Measurements from ENCODE around the gene SIPA1L3.

SIPA1L3 gene

DNA sequence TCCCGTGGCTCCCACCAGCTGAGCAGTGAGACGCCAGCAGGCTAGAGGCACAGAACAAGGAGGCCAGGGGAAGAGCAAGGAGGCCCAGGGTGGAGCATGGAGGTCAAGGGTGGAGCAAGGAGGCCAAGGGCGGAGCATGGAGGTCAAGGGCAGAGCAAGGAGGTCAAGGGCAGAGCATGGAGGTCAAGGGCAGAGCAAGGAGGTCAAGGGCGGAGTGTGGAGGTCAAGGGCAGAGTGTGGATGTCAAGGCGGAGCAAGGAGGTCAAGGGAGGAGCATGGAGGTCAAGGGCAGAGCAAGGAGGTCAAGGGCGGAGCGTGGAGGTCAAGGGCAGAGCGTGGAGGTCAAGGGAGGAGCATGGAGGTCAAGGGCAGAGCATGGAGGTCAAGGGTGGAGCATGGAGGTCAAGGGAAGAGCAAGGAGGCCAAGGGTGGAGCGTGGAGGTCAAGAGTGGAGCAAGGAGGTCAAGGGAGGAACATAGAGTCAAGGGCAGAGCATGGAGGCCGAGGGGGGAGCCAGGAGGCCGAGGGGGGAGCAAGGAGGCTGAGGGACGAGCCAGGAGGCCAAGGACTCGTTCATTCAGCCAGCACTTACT is 289.3 kb downstream of the SIPA1L3 start:
- DNase-seq, result no peak

DNA sequence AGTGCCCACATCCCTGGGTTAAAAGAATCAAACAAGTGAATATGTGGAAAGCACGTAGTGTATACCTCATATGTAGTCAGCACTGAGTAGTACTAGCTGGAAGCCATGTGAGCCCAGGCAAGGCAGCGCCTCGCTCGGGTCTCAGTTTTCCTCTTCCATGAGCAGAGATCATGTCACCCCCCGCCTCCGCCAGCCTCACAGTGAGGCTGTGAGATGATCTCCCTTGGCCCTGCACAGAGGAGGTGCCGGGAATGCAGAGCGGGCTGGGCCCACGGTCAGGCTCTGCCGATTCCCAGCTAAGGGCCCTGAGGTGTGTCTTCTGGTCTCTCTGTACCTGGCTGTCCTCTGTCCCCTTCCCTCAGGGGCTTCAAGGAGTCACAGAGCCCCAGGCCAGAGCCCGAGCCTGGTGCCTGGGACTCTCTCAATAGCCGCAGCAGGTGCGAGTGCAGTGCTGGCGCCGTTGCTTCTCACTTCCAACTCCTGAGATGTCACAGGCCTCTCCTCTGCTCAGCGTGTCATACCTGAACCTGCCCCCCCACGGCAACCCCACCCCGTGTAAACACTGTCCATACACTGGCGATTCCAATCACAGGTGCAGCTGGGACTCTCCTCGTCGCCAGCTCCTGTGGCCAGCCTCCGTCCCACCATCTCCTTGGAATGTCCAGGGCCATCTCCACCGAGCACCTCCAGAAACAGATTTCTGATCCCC is 290.1 kb downstream of the SIPA1L3 start:
- no peak for DNase-seq

DNA sequence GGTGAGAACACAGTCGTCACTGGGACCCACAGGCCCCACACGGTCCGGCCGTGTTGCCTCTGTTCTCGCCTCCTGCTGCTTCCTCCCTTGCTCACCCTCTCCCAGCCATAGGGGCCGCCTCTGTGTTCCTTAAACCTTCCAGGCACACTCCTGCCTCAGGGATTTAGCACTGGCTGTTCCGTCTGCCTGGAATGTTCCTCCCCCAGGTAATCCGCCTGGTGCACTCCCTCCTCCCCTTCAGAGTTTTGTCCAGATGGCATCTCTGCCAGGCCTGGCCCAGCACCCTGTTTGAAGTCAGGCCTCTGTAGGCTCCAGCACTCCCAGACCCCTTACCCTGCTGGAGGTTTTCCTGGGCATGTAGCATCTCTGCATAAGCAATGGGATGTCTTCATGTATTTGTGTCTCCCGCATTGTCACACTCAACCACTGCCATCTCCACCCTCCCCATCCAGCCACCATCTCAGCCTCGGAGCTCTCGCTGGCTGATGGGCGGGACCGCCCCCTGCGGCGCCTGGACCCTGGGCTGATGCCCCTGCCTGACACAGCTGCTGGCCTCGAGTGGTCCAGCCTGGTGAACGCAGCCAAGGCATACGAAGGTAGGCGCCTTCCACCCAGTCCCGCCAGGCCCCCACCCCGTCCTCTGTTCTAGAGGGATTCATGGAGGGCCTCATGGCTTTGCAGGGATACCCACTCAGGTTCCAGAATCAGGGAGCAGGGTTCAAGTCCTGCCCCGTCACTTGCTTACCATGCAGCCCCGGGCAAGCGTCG is 291.1 kb downstream of the SIPA1L3 start:
- no peak for DNase-seq

DNA sequence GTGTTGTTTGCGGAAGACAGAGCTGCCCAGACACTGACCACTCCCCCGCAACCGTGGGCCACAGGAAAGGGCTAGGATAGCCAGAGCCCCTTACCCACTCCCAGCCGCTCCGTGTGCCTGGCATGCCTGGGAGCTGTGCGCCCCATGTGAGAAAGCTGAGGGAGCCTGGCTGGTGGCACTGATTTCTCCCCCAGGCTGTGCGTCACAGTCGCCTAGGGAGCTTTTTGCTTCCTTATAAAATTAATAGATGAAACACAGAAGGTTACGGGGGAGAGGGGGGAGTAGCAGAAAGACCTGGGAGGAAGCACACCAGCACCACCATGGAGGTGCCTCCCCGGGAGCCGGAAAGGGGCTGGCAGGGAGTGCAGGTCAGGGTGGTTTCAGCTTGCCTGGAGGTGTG is 292.3 kb downstream of the SIPA1L3 start:
- DNase-seq, result no peak

DNA sequence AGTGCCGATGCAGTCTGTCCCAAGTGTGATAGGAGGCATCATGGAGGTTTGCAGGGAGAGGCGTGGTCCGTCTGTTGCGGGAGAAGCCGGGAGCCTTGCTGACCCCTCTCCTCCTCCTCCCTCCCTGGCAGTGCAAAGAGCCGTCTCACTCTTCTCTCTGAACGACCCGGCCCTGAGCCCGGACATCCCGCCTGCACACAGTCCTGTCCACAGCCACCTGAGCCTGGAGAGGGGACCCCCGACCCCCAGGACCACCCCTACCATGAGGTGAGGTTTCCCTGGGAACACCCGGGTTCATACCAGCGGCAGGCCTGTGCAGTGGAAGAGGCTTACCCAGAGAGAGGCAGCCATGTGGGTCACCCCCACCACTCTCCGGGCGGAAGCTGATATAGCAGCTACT is 294.7 kb downstream of the SIPA1L3 start:
- no peak for DNase-seq

DNA sequence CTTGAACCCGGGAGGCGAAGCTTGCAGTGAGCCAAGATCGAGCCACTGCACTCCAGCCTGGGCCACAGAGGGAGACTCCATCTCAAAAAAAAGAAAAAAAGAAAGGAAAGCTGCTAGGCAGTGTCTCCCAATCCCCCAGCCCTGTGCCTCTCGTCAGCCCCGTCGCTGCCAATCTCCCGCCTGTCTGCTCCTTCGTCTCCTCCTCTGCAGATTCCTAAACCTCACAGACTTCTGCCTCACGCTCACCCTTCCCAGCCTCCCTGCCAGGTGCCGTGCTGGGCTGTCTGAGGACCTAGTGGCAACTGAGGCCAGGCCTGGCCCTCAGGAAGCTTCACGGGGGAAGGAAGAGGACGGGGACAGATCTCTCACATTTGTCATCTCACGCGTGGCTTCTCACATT is 295.5 kb downstream of the SIPA1L3 start:
- DNase-seq, result no peak

DNA sequence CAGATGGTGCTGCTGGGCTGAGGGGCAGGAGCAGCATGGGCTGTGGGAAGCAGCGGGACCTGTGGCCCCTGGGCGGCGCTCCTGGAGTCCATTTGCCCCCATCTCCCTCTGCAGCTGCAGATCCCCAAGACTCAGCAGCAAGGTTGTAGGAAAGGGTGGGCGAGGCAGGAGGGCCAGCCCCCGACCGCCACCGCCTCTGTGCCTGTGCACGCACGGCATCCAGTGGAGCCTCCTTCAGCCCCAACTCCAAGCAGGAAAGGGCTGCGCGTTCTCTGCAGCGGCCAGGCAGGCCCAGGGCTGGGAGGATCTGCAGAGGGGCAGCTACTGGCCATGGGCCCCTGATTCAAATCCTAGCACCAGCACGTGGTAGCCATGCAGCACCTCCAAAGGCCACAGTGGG is 296.2 kb downstream of the SIPA1L3 start:
- no peak for DNase-seq

DNA sequence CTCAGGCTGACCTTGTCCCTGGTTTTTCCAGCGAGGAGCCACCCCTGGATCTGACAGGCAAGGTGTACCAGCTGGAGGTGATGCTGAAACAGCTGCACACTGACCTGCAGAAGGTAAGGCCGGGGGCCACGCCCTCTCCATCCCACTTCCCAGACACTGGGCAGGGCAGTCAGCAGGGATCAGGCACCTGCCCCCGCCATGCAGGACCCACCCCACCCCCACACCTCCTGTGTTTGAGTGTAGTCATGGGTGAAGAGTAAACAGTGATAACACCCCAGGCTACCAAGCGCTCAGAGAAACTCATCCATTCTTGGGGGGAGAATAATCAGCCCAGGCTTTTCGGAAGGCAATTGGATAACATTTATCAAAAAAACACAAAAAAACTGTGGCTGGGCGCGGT is 297.1 kb downstream of the SIPA1L3 start:
- DNase-seq, result no peak

DNA sequence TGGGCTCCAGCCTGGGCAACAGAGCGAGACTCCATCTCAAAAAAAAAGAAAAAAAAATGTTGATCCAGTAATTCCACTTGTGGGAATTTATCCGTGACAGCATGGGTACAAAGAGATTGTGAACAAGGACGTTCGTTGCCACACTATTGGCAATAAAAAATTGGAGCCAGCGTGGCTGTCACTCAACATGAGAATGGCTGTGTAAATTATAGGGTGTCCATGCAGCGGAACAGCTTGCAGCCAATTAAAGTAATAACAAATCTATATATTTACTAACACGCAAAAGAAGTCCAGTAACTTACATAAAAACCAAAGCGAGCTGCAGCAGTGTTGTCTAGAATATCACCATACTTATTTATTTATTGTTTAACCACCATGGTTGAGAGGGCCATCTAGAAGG is 297.7 kb downstream of the SIPA1L3 start:
- no peak for DNase-seq

DNA sequence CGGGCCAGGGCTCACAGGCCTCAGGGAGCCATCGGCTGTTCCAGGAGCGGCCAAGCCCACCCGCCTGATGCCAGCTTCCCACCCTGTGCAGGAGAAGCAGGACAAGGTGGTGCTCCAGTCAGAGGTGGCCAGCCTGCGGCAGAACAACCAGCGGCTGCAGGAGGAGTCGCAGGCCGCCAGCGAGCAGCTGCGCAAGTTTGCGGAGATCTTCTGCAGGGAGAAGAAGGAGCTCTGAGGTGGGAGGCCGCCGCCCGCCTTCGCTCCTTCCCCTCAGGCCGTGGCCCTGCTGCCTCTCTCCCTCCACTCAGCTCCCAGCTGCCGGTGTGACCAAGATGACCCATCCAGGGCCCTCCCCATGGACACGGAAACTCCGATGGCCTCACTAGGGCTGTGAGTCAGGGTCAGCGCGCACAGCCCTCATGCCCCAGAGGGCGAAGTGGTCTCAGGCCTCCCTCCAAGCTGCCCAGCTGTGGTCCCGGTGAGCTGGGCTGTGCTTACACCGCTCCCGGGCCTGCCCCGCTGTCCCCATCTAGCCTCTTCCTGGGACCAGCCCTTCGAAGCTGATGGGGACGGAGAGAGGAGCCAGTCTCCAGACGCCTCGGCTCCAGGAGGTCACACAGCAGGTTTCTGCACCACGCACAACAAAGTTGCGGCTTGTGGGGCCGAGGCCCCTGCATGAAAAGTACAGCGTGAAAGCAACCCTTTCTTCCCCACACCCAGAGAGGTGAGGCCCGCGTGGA is 299.2 kb downstream of the SIPA1L3 start:
- no peak for DNase-seq

DNA sequence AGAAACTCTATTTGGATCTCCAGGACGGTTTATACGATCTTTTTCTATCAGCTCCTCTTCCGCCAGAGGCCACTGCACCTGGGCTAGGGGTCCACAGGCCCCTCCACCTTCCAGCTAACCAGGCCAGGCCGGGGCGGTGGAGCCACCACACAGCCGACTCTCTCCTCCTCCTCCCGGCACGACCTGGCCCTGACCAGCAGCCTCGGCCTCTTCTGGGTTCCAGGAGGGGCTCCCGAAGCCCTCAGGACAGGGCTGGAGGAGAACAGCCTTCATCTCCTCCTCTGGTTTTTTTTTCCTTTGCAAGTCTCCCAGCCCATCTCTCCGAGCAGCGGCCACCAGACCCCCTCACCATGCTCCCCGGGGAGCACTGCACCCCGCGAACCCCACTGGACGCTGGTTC is 299.9 kb downstream of the SIPA1L3 start:
- no peak for DNase-seq

DNA sequence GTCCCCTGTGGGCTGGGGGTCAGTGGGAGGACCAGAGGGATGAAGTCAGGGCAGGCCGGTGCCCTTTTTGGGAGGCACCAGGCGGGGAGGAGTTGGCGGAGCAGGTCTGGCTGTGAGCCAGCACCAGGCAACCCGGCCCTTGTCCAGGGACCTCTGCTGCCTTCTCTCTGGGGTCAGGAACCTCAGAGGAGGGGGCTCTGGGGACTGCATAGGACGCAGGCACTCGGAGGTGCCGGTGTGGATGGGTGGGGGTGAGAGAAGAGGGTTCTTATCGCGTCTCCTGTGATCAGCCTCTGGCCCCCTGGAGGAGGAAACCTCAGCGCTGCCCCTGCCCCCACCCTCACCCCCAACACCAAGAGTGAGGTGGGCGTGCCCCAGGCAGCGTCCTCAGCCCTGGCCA is 300.5 kb downstream of the SIPA1L3 start:
- DNase-seq, result no peak

DNA sequence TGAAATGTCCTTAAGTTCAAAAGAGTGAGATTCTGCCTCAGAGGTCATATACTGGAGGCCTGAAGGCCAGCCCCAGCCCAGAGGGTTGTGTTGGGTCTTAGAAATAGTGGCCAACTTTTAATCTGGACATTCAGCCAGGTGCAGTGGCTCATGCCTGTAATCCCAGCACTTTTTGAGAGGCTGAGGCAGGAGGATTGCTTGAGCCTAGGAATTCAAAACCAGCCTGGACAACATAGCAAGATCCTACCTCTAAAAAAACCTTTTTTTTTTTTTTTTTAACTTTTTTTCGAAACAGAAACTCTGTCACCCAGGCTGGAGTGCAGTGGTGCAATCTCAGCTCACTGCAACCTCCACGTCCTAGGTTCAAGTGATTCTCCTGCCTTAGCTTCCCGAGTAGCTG is 301.6 kb downstream of the SIPA1L3 start:
- no peak for DNase-seq

DNA sequence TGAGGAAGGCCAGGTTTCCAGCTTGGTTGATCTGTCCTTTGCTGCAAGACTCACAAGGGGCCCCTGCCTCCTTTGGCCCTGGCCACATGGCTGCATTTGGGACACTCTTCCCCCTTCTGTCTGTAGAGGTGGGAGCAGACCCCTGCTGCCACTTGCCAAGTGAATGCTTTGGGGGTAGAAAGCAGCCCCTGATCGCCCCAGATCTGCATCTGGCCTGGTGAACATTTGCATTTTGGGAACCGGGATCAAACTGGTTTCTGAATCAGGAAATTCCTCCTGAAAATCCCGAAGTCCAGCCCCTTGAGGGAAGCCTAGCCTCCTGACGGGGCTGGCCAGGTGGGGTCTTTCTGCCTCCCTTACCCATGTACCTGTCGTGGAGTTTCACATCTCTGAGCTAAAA is 302.1 kb downstream of the SIPA1L3 start:
- no peak for DNase-seq

DNA sequence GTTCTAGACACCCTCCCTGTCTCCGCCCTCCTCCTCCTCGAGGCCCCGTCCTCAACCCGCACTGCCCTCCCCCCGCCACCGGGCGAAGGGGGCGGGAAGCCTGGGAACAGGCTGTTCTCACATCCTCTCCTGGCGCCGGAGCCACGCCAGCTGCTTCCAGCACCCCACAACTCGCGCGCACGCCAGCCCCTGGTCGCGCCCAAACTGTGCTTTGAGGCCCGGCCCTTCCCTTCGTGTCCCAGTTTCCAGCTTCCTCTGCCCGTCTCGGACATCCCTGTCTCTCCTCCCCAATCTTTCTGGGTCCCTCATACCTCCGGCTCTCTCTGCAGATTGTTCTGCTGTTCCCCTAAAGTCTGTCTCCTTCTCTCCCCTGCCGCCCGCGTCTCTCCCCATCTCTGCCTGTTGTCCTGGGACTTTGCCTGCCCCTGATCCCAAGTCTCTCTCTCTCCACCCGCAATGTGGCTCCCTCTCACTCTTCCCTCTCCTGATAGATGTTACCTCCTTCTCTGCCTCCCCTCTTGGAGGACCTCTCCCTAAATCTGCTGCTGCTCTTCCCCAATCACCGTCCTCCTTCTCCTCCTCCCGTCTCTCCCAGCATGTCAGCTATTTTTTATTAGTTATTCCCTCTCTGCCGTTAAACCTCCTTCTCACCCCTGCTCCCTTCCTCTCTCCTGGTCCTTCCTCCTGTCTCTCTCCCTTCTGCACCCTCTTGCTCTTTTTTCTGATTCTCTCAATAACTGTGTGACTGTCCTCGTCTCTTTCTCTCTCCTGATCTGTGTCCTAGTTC is 302.9 kb downstream of the SIPA1L3 start:
- DNase-seq, result peak; percentile 97

DNA sequence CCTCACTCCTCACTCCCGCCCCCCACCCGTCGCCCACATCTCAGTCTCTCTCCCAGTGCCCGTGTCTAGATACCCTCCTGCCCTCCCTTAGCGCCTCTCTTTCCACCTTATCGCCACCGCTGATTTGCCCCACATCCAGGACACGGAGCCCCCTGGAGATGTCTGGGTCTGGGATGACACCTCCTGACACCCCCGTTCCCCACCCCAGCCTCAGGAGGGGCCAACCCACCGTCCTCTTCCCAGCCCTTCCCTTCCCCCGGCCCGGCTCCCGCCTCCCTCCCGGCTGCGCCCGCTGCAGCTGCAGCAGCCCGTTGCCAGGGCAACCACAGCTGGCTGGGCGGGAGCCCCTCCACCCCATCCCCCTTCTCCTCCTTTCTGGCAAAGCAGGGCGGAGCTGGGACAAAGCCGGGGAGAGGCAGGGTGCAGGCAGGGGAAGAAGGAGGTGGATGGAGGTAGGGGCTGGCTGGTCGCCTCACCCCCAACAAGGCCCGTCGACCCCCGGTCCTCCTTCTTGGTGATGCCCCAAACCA is 303.5 kb downstream of the SIPA1L3 start:
- peak; percentile 96 for DNase-seq

DNA sequence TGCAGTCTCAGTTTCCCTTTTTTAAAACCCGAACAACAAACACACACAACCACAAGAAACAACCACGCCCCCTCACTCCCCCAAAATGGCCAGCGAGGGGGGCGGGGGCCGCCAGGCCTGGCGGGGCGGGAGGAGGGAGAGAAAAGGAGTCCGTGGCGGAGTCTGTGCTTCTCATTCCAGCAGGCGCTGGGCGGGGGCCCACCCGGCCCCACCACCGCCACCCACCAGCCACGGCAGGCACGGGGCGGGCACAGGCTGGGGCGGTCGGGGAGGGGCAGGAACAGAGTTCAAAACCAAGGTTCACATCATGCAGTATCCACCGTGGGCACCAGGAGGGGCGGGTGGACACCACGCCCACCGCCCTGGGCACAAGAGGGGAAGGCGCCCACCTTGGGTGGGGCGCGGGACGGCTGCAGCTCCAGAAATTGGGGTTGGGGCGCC is 304.2 kb downstream of the SIPA1L3 start:
- DNase-seq, result peak; percentile 88

DNA sequence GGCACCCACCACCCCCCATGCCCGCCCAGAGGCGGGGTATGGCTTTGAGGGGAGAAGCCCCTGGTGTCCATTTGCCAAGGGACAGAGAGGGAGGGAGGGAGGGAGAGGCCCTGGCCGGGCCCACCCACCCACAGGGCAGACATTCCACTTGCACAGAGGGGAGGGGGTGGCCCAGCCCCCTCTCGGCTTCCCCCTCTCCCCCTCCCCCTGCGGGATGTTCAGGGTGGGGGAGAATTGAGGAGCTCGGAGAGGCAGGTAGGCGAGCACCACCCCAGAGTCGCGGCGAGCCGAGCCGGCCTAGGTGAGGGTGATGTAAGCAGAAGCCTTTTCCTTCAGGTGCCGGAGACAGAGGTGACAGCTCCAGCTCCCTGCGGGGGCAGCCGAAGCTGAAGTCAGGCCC is 304.8 kb downstream of the SIPA1L3 start:
- DNase-seq, result peak; percentile 54

DNA sequence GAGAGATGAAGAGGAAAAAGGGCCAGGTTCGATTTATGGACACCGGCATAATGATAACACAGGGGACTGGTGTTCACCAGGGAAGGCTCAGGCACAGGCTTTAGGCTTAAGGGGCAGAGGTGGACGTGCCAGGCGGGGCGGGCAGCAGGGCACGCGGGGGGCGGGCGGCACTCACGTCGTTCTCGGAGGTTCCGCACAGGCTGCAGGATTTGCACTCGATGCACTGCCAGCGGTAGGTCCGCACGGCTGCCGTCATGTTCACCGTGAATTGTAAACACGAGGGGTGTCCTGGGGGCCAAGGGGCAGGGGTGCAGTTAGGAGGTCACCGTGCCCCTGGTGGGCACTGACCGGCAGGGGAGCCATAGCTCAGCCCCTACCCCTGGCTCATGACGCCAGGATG is 306.5 kb downstream of the SIPA1L3 start:
- no peak for DNase-seq

DNA sequence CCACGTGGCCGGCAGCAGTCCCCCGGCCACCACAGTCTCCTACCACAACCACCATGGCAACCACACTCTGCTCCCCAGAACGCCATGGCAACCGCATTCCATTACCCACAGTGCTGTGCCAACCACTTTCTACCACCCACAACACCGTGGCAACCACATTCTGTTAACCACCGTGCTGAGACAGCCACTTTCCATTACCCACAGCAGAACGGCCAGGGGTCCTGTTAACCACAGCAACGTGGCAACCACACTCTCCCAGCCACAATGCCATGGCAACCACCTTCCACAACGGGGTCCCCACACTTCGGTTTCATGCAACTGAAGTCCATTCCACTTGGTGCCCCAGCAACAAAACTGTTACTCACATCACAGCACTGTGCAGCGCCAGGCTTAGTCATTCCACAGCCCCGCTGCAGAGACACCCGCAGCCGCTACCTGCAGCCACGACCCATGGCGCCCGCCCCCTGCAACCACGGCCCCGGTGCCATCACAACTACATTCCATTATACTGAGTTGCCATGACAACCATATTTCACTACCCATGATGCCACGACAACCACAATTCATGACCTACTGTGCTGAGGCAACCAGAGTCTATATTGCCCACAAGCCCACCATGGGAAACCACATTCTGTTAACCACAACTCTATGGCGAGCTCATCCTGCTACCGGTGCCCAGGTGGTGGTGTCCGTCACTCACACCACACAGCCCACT is 307.1 kb downstream of the SIPA1L3 start:
- DNase-seq, result peak; percentile 75

DNA sequence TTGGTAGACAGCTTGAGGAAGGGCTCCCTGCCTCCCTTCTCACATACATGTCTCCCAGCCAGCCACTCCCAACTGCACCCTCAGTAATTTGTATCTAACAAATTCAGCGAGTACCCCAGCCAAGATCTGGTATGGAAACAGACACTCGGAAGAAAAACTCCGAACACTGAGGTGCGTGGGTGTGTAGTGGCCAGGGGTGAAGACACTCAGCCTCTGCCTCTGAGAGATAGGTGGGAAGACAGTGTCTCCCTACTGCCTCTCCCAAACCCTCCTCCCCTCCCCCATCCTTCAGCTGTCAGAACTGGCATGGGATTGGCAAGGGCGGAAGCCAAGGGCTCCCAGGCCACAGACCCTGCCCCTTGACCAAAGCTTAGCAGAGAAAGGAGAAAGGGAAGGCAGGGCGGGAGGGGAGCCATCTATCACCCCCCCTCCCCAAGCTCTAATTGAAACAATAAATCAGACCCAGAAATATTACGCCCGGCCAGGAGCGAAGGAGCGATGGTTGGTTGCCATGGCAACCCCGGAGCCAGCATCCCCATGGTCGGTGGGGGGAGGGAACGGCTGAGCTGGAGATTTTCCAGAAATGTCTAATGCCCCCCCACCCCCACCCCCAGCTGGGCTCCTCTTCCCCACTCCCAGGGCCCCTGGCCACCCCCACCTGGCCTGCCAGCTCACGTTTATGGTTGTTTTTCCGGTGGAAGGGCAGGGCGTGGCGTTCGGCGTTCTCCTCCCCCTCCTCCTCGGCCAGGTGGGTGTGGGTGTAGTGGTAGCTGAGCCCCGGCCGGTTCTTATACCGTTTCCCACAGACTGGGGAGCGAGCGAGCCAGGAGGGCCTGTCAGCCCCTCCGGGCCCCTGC is 310.0 kb downstream of the SIPA1L3 start:
- peak; percentile 61 for DNase-seq
